Osteocyte (in vitro differentiated cells): Measurements from ENCODE around the gene SLC2A14. TPM values are rescaled to one million over a fixed set of nuclear protein-coding genes. Genes with fewer than 3 reads are reported as not detected.
"Not testable (repeated sequence)": the region's sequence is repeated elsewhere in the genome, so short reads cannot be mapped to it uniquely, and the experiment has no call there.

ENCODE experiments used
- DNase-seq: peaks from one replicate; pipeline ENCODE4 v3.0.0; 2021; ENCODE audit warnings: mixed read lengths; ENCODE audit not compliant: unreplicated experiment; ENCODE audit errors: extremely low spot score
- H3K27ac Mint-ChIP-seq: one replicate; pipeline ENCODE4 v1.8.0; 2021; ENCODE audit warnings: mild to moderate bottlenecking, mixed read lengths; ENCODE audit not compliant: unreplicated experiment
- H3K27me3 Mint-ChIP-seq: one replicate; pipeline ENCODE4 v1.8.0; 2021; ENCODE audit warnings: mixed read lengths; ENCODE audit not compliant: unreplicated experiment
- H3K36me3 Mint-ChIP-seq: one replicate; pipeline ENCODE4 v1.8.0; 2021; ENCODE audit warnings: mixed read lengths; ENCODE audit not compliant: unreplicated experiment
- H3K4me1 Mint-ChIP-seq: one replicate; pipeline ENCODE4 v1.8.0; 2021; ENCODE audit warnings: mixed read lengths; ENCODE audit not compliant: unreplicated experiment
- H3K4me3 Mint-ChIP-seq: one replicate; pipeline ENCODE4 v1.8.0; 2021; ENCODE audit warnings: mild to moderate bottlenecking, moderate library complexity, mixed read lengths; ENCODE audit not compliant: unreplicated experiment
- H3K9me3 Mint-ChIP-seq: one replicate; pipeline ENCODE4 v1.8.0; 2021; ENCODE audit warnings: mixed read lengths; ENCODE audit not compliant: unreplicated experiment
- total RNA-seq: library from RNA; stranded (reverse); gene quantifications from 2 replicates; pipeline ENCODE4 v1.2.1, GENCODE V29; 2021
- TF ChIP-seq, protein P1 (sequence below): fragments of 200-600 bp; sonication (generic); IDR thresholded peaks from 2 replicates; pipeline ENCODE4 v1.5.0; 2021; ENCODE audit warnings: antibody characterized with exemption, mild to moderate bottlenecking, moderate library complexity

Gene SLC2A14
- total RNA-seq, 1 donor from 2014 or later = 1.9 TPM

DNA sequence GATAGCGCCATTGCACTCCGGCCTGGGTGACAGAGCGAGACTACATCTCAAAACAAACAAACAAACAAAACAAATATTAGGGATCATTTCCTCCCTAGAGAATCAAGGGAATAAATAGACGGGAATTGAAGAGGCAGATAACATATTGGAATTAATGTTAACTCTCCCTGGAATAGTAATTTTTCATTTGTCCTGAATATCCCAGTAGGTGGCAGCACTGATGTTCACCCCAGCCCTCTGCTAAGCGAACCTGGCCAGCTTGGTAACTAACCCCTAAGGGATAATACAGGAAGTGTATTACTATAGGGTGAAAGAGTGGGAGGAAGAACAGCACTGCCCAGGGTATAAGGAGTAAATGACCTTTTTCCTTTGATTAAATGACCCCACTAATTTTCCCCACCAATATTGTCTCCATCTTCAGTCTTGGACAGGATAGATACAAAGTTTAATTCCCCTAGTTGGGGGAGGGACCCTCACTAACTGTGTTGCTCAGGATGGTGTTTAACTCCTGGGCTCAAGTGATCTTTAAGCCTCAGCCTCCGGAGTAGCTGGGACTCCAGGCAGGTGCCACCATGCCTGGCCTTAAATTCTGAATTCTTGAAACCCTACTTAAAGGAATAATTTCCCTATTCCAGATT is 40.5 kb downstream of the SLC2A14 start:
- no peaks in the 10 kb centered on the region for H3K4me1 Mint-ChIP-seq
- peaks cover 2% of the 10 kb centered on the region for H3K27me3 Mint-ChIP-seq
- H3K4me3 Mint-ChIP-seq = no peak overlapping the region
- no peaks in the 10 kb centered on the region for H3K9me3 Mint-ChIP-seq
- H3K27ac Mint-ChIP-seq = no peak overlapping the region
- TF ChIP-seq, protein P1, sequence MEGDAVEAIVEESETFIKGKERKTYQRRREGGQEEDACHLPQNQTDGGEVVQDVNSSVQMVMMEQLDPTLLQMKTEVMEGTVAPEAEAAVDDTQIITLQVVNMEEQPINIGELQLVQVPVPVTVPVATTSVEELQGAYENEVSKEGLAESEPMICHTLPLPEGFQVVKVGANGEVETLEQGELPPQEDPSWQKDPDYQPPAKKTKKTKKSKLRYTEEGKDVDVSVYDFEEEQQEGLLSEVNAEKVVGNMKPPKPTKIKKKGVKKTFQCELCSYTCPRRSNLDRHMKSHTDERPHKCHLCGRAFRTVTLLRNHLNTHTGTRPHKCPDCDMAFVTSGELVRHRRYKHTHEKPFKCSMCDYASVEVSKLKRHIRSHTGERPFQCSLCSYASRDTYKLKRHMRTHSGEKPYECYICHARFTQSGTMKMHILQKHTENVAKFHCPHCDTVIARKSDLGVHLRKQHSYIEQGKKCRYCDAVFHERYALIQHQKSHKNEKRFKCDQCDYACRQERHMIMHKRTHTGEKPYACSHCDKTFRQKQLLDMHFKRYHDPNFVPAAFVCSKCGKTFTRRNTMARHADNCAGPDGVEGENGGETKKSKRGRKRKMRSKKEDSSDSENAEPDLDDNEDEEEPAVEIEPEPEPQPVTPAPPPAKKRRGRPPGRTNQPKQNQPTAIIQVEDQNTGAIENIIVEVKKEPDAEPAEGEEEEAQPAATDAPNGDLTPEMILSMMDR = peak; percentile 64
- DNase-seq = no peak
- H3K36me3 Mint-ChIP-seq = no peaks in the 10 kb centered on the region

DNA sequence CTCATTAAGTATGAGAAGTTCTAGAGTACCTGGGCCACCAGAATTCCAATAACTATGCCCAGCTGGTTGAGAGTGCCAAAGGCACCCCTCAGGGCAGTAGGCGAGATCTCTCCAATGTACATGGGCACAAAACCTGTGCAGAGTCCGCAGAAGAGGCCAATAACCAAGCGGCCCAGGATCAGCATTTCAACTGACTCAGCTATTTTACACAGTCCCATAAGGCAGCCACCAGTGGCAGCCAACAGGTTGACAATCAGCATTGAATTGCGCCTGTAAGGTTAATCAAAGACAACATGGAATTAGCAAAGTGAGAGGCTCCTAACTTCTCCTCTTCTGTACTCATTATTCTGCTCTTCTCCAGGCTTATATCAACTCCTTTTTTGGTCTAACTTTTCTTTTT is 43.0 kb downstream of the SLC2A14 start:
- H3K27ac Mint-ChIP-seq, H3K4me1 Mint-ChIP-seq, H3K36me3 Mint-ChIP-seq, H3K4me3 Mint-ChIP-seq, H3K27me3 Mint-ChIP-seq, H3K9me3 Mint-ChIP-seq, DNase-seq: not testable (repeated sequence)

DNA sequence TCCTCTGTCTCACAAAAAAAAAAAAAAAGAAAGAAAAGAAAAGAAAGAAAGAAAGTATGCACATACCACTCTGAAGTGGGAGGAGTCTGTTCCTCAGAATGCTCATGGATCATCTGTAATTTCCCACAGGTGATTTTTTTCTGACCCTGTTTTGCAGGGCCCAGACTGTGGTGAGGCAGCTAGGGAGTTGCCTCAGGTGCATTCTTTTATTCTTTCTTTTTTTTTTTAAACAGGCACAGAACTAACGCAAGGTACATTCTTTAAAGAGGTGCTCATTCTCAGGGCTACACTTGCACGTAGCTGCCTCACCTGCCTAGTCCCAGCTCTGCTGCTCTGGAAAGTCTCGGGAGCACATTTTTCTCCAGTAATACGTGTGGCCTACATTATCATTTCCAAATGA is 47.0 kb downstream of the SLC2A14 start:
- H3K27ac Mint-ChIP-seq, DNase-seq, H3K9me3 Mint-ChIP-seq, H3K27me3 Mint-ChIP-seq, H3K4me3 Mint-ChIP-seq, H3K36me3 Mint-ChIP-seq, H3K4me1 Mint-ChIP-seq: not testable (repeated sequence)

DNA sequence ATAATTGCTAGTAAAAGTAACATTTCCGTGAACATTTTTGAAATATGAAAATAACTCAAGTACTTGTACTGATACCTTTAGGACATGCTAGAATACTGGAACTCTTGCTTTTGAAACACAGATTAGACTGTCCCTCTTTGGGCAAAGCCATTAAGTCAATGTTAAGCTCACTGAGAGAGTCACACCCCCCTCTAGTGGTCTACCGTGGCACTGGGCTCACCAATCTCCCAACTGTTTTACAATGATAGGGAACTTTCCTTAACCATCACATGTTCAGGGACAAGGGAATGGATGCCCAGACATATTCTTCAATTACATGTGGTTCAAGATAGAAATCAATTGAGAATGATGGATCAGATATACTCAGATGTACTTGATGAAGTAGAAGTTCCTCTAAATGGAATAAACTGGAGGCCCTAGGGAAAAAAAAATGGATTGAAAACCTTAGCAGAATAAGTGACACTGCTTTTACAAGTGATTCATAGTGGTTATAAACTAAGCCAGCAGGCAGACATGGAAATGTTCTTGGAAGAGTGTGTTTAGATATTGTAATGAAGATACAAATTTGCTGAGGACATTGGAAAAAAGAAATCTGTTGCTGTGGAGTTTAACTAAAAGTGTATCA is 65.7 kb downstream of the SLC2A14 start:
- Mint-ChIP-seq H3K36me3 (no peaks in the 10 kb centered on the region), H3K27me3 (peaks cover 2% of the 10 kb centered on the region), H3K9me3 (no peaks in the 10 kb centered on the region), H3K4me3 (no peak overlapping the region), H3K27ac (no peak overlapping the region), H3K4me1 (peaks cover 8% of the 10 kb centered on the region)
- peak; percentile 87 for DNase-seq
- TF ChIP-seq, protein P1 = peak; percentile 91

DNA sequence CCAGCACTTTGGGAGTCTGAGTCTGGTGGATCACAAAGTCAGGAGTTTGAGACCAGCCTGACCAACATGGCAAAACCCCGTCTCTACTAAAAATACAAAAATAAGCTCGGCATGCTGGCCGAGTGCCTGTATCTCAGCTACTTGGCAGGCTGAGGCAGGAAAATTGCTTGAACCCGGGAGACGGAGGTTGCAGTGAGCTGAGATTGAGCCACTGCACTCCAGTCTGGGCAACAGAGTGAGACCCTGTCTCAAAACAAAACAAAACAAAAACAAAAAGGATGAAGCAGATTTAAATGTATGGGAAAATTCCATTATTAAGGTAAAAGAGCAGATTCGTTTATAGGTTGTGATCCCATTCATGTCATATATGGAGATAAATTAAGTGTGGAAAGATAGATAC is 66.4 kb downstream of the SLC2A14 start:
- not testable (repeated sequence) for H3K36me3 Mint-ChIP-seq, DNase-seq, H3K9me3 Mint-ChIP-seq, H3K27ac Mint-ChIP-seq, H3K27me3 Mint-ChIP-seq, H3K4me3 Mint-ChIP-seq, H3K4me1 Mint-ChIP-seq

DNA sequence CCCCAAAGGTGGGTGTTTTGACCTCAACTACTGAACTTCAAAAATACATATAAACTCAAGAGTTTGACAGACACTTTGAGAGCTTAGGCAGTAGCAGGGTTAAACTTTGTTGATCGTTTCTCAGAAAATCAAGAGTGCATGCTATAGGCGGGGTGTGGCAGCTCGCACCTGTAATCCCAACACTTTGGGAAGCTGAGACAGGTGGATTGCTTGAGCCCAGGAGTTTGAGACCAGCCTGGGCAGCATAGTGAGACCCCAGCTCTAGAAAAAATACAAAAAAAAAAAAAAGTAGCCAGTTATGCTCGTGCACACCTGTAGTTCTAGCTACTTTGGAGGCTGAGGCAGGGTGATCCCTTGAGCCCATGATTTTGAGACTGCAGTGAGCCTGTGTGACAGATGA is 71.3 kb downstream of the SLC2A14 start:
- no peak for DNase-seq
- no peak overlapping the region for H3K27ac Mint-ChIP-seq
- no peaks in the 10 kb centered on the region for H3K27me3 Mint-ChIP-seq
- no peaks in the 10 kb centered on the region for H3K36me3 Mint-ChIP-seq
- no peaks in the 10 kb centered on the region for H3K9me3 Mint-ChIP-seq
- no peak overlapping the region for H3K4me3 Mint-ChIP-seq
- TF ChIP-seq, protein P1 = no peak
- peaks cover 12% of the 10 kb centered on the region for H3K4me1 Mint-ChIP-seq

DNA sequence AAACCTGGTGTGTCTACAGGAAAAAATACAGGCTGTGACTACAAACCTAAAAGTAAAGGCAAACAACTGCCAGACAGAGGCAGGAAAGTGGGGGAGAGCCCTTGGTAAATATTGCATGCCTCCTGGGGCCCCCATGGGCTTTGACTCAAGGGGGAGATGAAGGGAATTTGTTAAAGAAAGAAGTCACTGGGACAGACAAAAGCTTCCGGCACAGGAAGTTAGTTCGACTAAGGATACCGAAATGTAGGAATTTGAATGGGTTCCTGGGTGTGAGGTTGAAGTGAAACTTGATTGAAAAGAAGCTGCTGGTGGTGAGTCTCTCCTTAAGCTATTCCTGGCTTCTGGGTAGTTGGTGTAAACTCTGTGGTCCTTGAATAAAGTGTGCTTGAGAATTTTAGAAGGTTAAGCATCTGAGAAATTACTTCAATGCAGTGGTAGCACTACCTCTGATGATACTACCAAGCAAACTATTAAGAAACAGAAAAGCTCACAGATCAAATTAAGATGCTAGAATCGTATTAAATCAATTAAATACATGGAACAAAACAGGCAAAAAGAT is 73.9 kb downstream of the SLC2A14 start:
- DNase-seq = not testable (repeated sequence)

More for the DNA sequence above, 73.9 kb downstream of the SLC2A14 start:
- not testable (repeated sequence) for H3K4me1 Mint-ChIP-seq, H3K4me3 Mint-ChIP-seq, H3K36me3 Mint-ChIP-seq, H3K9me3 Mint-ChIP-seq, H3K27me3 Mint-ChIP-seq, H3K27ac Mint-ChIP-seq
